Measurements from ENCODE around the gene ABCD1.
"Not testable (repeated sequence)": the region's sequence is repeated elsewhere in the genome, so short reads cannot be mapped to it uniquely, and the experiment has no call there.

The ABCD1 gene

DNA sequence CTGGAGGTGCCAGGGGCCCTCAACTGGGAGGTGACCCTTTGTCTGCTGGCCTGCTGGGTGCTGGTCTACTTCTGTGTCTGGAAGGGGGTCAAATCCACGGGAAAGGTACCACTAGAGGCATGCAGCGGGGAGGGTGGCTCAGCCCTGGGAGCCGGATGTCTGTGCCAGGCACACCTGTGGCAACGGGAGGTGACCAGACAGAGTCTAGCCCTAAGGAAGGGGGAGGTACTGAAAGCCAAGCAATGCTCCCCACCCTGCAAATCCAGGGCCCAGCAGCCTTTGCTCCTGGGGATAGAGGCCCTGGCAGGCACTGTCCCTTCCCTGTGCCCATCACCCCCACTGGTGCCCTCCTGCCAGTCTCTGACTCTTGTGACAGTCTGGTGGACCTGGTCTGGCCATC is 32.7 kb upstream of the ABCD1 start:
- H3K9me3 ChIP-seq (ENCODE audit: severe bottlenecking) = no peaks in the 10 kb centered on the region
- peaks cover 5% of the 10 kb centered on the region; the same call in 1 of the 2 replicates for H3K36me3 ChIP-seq (ENCODE audit: low read depth)
- H3K4me1 ChIP-seq (ENCODE audit: insufficient read depth, poor library complexity, severe bottlenecking) = no peaks in the 10 kb centered on the region
- no peak overlapping the region for H3K27ac ChIP-seq (ENCODE audit: poor library complexity, severe bottlenecking)
- no peaks in the 10 kb centered on the region for H3K27me3 ChIP-seq (ENCODE audit: insufficient read depth, poor library complexity, severe bottlenecking)
- H3K4me3 ChIP-seq (ENCODE audit: severe bottlenecking) = no peak overlapping the region
- ATAC-seq (ENCODE audit: low read depth) (no peak), DNase-seq (ENCODE audit: low spot score) (no peak)
- TF ChIP-seq, protein P1, sequence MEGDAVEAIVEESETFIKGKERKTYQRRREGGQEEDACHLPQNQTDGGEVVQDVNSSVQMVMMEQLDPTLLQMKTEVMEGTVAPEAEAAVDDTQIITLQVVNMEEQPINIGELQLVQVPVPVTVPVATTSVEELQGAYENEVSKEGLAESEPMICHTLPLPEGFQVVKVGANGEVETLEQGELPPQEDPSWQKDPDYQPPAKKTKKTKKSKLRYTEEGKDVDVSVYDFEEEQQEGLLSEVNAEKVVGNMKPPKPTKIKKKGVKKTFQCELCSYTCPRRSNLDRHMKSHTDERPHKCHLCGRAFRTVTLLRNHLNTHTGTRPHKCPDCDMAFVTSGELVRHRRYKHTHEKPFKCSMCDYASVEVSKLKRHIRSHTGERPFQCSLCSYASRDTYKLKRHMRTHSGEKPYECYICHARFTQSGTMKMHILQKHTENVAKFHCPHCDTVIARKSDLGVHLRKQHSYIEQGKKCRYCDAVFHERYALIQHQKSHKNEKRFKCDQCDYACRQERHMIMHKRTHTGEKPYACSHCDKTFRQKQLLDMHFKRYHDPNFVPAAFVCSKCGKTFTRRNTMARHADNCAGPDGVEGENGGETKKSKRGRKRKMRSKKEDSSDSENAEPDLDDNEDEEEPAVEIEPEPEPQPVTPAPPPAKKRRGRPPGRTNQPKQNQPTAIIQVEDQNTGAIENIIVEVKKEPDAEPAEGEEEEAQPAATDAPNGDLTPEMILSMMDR (IDR thresholded peaks at IDR 0.05; ENCODE audit: poor library complexity, severe bottlenecking) = no peak

DNA sequence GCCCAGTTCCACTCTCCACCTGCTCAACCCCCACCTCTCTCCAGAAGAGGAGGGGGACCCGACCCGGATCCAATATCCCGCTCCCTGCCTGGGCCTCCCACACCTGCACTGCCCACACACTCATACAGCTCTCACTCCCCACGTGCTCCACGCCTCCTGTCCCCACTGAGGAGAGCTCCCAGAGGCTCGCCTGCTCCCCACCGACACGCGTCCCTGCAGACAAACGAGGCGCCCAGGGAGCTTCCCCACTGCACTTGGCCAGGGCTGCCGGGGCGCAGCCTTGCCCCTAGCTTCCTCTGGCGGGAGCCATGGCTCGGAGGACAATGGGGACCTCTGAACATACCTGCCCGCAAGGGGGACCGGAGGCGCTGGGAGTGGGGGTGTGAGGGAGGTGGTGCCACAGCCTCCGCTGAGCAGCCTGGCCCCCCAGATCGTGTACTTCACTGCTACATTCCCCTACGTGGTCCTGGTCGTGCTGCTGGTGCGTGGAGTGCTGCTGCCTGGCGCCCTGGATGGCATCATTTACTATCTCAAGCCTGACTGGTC is 32.0 kb upstream of the ABCD1 start:
- H3K36me3 ChIP-seq (ENCODE audit: low read depth) = peaks cover 5% of the 10 kb centered on the region; the same call in 1 of the 2 replicates
- no peak for DNase-seq (ENCODE audit: low spot score)
- H3K4me3 ChIP-seq (ENCODE audit: severe bottlenecking) = no peak overlapping the region
- ATAC-seq (ENCODE audit: low read depth) = no peak
- no peaks in the 10 kb centered on the region for H3K4me1 ChIP-seq (ENCODE audit: insufficient read depth, poor library complexity, severe bottlenecking)
- H3K27ac ChIP-seq (ENCODE audit: poor library complexity, severe bottlenecking) = no peak overlapping the region
- TF ChIP-seq, protein P1 (IDR thresholded peaks at IDR 0.05; ENCODE audit: poor library complexity, severe bottlenecking) = no peak
- no peaks in the 10 kb centered on the region for H3K9me3 ChIP-seq (ENCODE audit: severe bottlenecking)
- H3K27me3 ChIP-seq (ENCODE audit: insufficient read depth, poor library complexity, severe bottlenecking) = no peaks in the 10 kb centered on the region

DNA sequence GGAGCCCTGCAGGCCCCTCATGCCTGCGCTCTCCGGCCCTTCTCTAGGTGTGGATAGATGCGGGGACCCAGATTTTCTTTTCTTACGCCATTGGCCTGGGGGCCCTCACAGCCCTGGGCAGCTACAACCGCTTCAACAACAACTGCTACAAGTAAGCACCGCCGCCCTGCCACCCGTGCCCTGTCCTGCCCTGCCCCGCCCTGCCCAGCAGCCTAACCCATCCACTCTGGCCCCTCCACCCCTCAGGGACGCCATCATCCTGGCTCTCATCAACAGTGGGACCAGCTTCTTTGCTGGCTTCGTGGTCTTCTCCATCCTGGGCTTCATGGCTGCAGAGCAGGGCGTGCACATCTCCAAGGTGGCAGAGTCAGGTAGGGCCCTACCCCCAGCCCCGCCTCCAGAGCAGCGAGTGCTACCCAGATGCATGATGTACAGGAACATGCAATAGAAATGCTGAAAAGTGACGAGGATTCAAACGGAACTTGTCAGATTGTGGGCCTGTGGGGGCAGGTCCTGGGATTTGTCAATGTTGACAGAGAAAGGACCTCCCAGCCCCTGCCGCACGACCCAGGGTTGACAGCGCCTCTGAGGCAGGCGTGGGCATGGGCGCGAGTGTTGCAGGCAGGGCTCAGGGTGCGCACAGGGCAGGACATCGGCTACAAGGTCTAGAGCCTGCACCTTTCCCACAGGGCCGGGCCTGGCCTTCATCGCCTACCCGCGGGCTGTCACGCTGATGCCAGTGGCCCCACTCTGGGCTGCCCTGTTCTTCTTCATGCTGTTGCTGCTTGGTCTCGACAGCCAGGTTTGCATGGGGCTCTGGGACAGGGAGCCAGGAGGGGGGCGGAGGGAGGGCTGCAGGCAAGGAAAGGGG is 31.2 kb upstream of the ABCD1 start:
- ATAC-seq (ENCODE audit: low read depth) (no peak), DNase-seq (ENCODE audit: low spot score) (no peak)
- TF ChIP-seq, protein P1 (IDR thresholded peaks at IDR 0.05; ENCODE audit: poor library complexity, severe bottlenecking) = no peak
- peaks cover 5% of the 10 kb centered on the region; the same call in 1 of the 2 replicates for H3K36me3 ChIP-seq (ENCODE audit: low read depth)
- H3K27me3 ChIP-seq (ENCODE audit: insufficient read depth, poor library complexity, severe bottlenecking) = no peaks in the 10 kb centered on the region
- H3K27ac ChIP-seq (ENCODE audit: poor library complexity, severe bottlenecking) = no peak overlapping the region
- H3K4me3 ChIP-seq (ENCODE audit: severe bottlenecking) = no peak overlapping the region
- no peaks in the 10 kb centered on the region for H3K9me3 ChIP-seq (ENCODE audit: severe bottlenecking)
- H3K4me1 ChIP-seq (ENCODE audit: insufficient read depth, poor library complexity, severe bottlenecking) = no peaks in the 10 kb centered on the region

DNA sequence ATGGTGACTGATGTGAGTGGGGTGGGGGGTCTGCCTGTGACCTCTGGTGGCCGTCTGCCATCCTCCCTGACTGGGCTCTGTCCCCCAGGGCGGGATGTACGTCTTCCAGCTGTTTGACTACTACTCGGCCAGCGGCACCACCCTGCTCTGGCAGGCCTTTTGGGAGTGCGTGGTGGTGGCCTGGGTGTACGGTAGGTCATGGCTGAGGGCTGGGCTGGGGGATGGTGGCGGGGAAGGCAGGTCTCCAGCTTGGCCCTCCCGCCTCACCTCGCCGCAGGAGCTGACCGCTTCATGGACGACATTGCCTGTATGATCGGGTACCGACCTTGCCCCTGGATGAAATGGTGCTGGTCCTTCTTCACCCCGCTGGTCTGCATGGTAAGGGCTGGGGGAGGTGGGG is 30.4 kb upstream of the ABCD1 start:
- not testable (repeated sequence) for H3K36me3 ChIP-seq (ENCODE audit: low read depth); H3K9me3 ChIP-seq (ENCODE audit: severe bottlenecking); DNase-seq (ENCODE audit: low spot score); H3K4me1 ChIP-seq (ENCODE audit: insufficient read depth, poor library complexity, severe bottlenecking); H3K27ac ChIP-seq (ENCODE audit: poor library complexity, severe bottlenecking); ATAC-seq (ENCODE audit: low read depth); H3K27me3 ChIP-seq (ENCODE audit: insufficient read depth, poor library complexity, severe bottlenecking); H3K4me3 ChIP-seq (ENCODE audit: severe bottlenecking)

DNA sequence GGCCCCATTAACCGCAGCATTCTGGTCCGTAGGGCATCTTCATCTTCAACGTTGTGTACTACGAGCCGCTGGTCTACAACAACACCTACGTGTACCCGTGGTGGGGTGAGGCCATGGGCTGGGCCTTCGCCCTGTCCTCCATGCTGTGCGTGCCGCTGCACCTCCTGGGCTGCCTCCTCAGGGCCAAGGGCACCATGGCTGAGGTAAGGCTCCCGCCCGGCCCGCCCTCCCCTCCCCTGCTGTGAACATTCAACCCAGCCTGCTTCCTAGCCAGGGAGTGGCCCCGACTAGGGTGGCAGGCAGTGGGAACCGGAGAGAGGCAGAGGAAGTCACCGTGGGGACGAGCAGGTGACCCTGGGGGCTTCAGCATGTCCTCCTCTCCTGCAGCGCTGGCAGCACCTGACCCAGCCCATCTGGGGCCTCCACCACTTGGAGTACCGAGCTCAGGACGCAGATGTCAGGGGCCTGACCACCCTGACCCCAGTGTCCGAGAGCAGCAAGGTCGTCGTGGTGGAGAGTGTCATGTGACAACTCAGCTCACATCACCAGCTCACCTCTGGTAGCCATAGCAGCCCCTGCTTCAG is 29.9 kb upstream of the ABCD1 start:
- Histone ChIP-seq H3K9me3 (ENCODE audit: severe bottlenecking) (no peaks in the 10 kb centered on the region), H3K27ac (ENCODE audit: poor library complexity, severe bottlenecking) (no peak overlapping the region), H3K27me3 (ENCODE audit: insufficient read depth, poor library complexity, severe bottlenecking) (no peaks in the 10 kb centered on the region), H3K4me1 (ENCODE audit: insufficient read depth, poor library complexity, severe bottlenecking) (no peaks in the 10 kb centered on the region), H3K36me3 (ENCODE audit: low read depth) (peaks cover 5% of the 10 kb centered on the region; the same call in 1 of the 2 replicates), H3K4me3 (ENCODE audit: severe bottlenecking) (no peak overlapping the region)
- TF ChIP-seq, protein P1 (IDR thresholded peaks at IDR 0.05; ENCODE audit: poor library complexity, severe bottlenecking) = no peak
- no peak for DNase-seq (ENCODE audit: low spot score)
- no peak for ATAC-seq (ENCODE audit: low read depth)

All from RWPE2 (cell line).